PC-3 (cell line): ENCODE measurements around the gene TOM1L2. TPM values are rescaled to one million over a fixed set of nuclear protein-coding genes. Genes with fewer than 3 reads are reported as not detected.

Experiments
- ATAC-seq: fragments of 200-7000 bp; cut with Tn5 transposase; 2 replicates; pipeline ENCODE4 v1.9.1; 2020; ENCODE audit warnings: mild to moderate bottlenecking, moderate library complexity
- BruUV-seq: library from RNA; stranded (reverse); fragments of 400-500 nt; replicated peaks from 2 replicates; lab custom pipeline; 2021; lab: Mats Ljungman, UMichigan
- CTCF ChIA-PET: fragments of 300-600 bp; sonication (Branson Sonifier 250); formaldehyde crosslinking; loops from one replicate; lab custom pipeline; 2022; ENCODE audit warnings: antibody characterized with exemption; lab: Charles Lee
- POLR2A ChIA-PET: fragments of 300-600 bp; sonication (Branson Sonifier 250); formaldehyde crosslinking; loops from one replicate; lab custom pipeline; 2022; ENCODE audit warnings: antibody characterized with exemption; ENCODE audit not compliant: unreplicated experiment; lab: Charles Lee
- DNase-seq: peaks from one replicate; pipeline ENCODE4 v3.0.0-alpha.2; 2015
- H2AFZ ChIP-seq: fragments of 300-600 bp; sonication (generic); 2 replicates; pipeline ENCODE4 v1.6.0; 2016; ENCODE audit warnings: antibody characterized with exemption, low read length
- H3F3A ChIP-seq: fragments of 300-600 bp; sonication (generic); one replicate; pipeline ENCODE4 v1.6.0; 2017; ENCODE audit warnings: antibody characterized with exemption, low read length, control low read depth, mild to moderate bottlenecking; ENCODE audit not compliant: unreplicated experiment
- H3K27ac ChIP-seq: fragments of 300-600 bp; sonication (generic); 2 replicates; pipeline ENCODE4 v1.5.1; 2016; ENCODE audit warnings: mild to moderate bottlenecking, low read length
- H3K27me3 ChIP-seq: fragments of 300-600 bp; sonication (generic); 2 replicates; pipeline ENCODE4 v1.6.1; 2016; ENCODE audit warnings: low read length, mixed read lengths
- H3K36me3 ChIP-seq: fragments of 300-600 bp; sonication (generic); 2 replicates; pipeline ENCODE4 v1.6.1; 2016; ENCODE audit warnings: low read depth, mixed run types, low read length, mixed read lengths
- H3K4me1 ChIP-seq: fragments of 300-600 bp; sonication (generic); 2 replicates; pipeline ENCODE4 v1.5.1; 2016; ENCODE audit warnings: low read length; ENCODE audit not compliant: insufficient read depth
- H3K4me2 ChIP-seq: fragments of 300-600 bp; sonication (generic); 2 replicates; pipeline ENCODE4 v1.6.0; 2016; ENCODE audit warnings: low read length
- H3K4me3 ChIP-seq: fragments of 300-600 bp; sonication (generic); 2 replicates; pipeline ENCODE4 v1.5.1; 2016; ENCODE audit warnings: mild to moderate bottlenecking, low read length, mixed read lengths
- H3K79me2 ChIP-seq: fragments of 300-600 bp; sonication (generic); 2 replicates; pipeline ENCODE4 v1.6.1; 2017; ENCODE audit warnings: low read length, mixed read lengths
- H3K9ac ChIP-seq: fragments of 300-600 bp; sonication (generic); 2 replicates; pipeline ENCODE4 v1.6.0; 2016; ENCODE audit warnings: mild to moderate bottlenecking, low read length
- H3K9me2 ChIP-seq: fragments of 300-600 bp; sonication (generic); replicated peaks from 2 replicates; pipeline ENCODE4 v1.6.1; 2016; ENCODE audit warnings: mixed run types, low read length, mixed read lengths
- H3K9me3 ChIP-seq: fragments of 300-600 bp; sonication (generic); 2 replicates; pipeline ENCODE4 v1.6.1; 2016; ENCODE audit warnings: low read length, mixed read lengths
- H4K20me1 ChIP-seq: fragments of 300-600 bp; sonication (generic); 2 replicates; pipeline ENCODE4 v1.6.1; 2016; ENCODE audit warnings: low read length, mixed read lengths
- EZH2 ChIP-seq: fragments of 300-600 bp; sonication (generic); IDR thresholded peaks from one replicate; pipeline ENCODE4 v1.6.1; 2017; ENCODE audit warnings: antibody characterized with exemption, mild to moderate bottlenecking, low read length; ENCODE audit not compliant: unreplicated experiment
- EZH2phosphoT487 ChIP-seq: fragments of 300-600 bp; sonication (generic); IDR thresholded peaks from 2 replicates; pipeline ENCODE4 v1.6.1; 2018; ENCODE audit warnings: mild to moderate bottlenecking, antibody characterized with exemption, low read length, borderline replicate concordance
- intact Hi-C: fragments of 100-400 bp; cut with micrococcal nuclease; formaldehyde crosslinking; loops from 2 replicates; pipeline ENCODE4 v1.9.0; 2023
- total RNA-seq: library from RNA; depleted of rRNA; stranded (reverse); fragments of >200 nt; gene quantifications from 2 replicates; pipeline ENCODE4 v1.2.3, GENCODE V29; 2014
- TF ChIP-seq, protein P1 (sequence below): fragments of 300-600 bp; sonication (generic); conservative IDR thresholded peaks from 2 replicates; pipeline ENCODE4 v1.5.1; 2017; ENCODE audit warnings: antibody characterized with exemption, low read depth, mild to moderate bottlenecking, low read length

The TOM1L2 gene
- total RNA-seq, 1 experiment from 2014 or later: 53.3 TPM

DNA sequence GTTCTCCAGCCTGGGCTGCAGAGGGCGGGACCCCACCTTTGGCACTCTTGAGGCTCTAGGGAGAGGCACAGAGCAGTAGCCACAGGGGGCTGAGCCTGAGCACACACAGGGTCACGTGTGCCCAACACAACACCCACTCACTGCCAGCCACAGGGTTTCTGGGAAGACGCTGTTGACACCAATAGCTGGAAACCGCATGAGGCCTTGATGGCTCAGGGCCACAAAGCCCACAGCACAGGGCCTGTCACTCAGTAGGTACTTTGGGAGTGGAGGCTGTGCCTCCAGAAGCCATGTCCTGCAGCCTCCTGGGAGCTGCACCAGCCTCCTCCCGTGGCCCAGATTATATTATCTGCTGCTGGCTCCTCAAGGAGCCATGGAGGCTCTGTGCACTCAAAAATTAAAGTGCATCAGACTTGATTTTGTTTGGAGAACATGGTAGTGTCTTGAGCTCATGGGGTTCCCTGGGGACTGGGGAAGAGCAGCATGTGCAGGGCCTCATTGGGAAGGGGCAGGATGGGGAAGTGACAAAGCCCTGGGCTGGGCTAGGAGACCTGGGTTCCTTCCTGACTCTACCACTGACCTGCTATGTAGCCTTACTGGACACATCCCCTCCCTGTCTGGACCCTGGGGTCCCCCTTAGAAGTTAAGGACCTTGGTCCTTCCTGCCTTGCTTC, 122.9 kb downstream of the TOM1L2 start:
- H3K4me1 ChIP-seq: peaks cover 14% of the 10 kb centered on the region
- no peaks in the 10 kb centered on the region for H3K79me2 ChIP-seq
- POLR2A ChIA-PET: no interaction called here
- TF ChIP-seq EZH2: no peak
- TF ChIP-seq, protein P1, sequence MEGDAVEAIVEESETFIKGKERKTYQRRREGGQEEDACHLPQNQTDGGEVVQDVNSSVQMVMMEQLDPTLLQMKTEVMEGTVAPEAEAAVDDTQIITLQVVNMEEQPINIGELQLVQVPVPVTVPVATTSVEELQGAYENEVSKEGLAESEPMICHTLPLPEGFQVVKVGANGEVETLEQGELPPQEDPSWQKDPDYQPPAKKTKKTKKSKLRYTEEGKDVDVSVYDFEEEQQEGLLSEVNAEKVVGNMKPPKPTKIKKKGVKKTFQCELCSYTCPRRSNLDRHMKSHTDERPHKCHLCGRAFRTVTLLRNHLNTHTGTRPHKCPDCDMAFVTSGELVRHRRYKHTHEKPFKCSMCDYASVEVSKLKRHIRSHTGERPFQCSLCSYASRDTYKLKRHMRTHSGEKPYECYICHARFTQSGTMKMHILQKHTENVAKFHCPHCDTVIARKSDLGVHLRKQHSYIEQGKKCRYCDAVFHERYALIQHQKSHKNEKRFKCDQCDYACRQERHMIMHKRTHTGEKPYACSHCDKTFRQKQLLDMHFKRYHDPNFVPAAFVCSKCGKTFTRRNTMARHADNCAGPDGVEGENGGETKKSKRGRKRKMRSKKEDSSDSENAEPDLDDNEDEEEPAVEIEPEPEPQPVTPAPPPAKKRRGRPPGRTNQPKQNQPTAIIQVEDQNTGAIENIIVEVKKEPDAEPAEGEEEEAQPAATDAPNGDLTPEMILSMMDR: no peak
- TF ChIP-seq EZH2phosphoT487: no peak
- no TSS peak for BruUV-seq
- H3K4me3 ChIP-seq: no peak overlapping the region
- H3K27ac ChIP-seq: no peak overlapping the region
- no peaks in the 10 kb centered on the region for H3K9me2 ChIP-seq
- no peak overlapping the region for H3K9ac ChIP-seq
- no peak for ATAC-seq
- H2AFZ ChIP-seq: no peak overlapping the region
- no peaks in the 10 kb centered on the region for H3K27me3 ChIP-seq
- no peak for DNase-seq
- no peaks in the 10 kb centered on the region for H3F3A ChIP-seq
- H4K20me1 ChIP-seq: no peaks in the 10 kb centered on the region
- CTCF ChIA-PET: no interaction called here
- H3K36me3 ChIP-seq: no peaks in the 10 kb centered on the region; the same call in 1 of the 2 replicates
- intact Hi-C loops: no loop called here
- H3K9me3 ChIP-seq: no peaks in the 10 kb centered on the region
- no peak overlapping the region for H3K4me2 ChIP-seq

DNA sequence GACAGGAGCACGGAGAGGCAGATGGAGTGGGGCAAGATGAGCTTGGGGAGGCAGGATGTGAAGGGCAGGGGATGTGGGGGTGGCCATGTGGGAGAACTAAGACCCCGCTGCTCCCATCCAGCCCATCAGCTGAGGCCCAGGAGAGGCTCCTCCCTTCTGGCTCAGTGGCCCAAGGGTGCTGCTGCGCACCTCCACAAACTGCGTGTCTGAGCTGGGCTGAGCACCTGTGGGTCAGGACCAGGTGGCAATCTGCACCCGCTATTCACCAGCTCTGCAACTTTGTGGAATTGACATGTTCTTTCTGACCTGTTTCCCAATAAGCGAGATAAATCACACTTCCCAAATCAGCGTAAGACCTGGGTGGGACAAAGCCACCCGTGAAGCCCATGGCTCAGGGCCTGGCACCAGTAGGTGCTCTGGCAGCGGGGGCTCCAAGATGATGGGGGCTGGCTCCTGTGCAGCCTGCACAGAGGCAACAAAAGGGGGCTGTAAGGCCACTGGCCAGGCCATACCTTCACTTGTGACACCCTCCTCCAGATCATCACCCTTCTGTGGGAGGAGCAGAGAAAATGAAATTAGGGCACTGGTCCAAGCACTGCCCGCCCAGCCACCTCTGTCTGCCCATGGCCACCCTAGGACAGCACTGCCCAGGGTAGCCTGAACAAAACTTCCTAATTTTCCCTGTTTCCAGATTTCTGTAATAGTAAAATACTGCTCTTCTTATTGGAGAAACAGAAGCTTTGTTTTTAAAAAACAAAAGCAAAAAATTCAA, 123.7 kb downstream of the TOM1L2 start:
- no peak overlapping the region for H3K4me3 ChIP-seq
- no peak overlapping the region for H3K27ac ChIP-seq
- H4K20me1 ChIP-seq: no peaks in the 10 kb centered on the region
- peaks cover 6% of the 10 kb centered on the region for H3K4me1 ChIP-seq
- DNase-seq (no peak), ATAC-seq (no peak)
- H3K36me3 ChIP-seq: no peaks in the 10 kb centered on the region; the same call in 1 of the 2 replicates
- H2AFZ ChIP-seq: no peak overlapping the region
- BruUV-seq: no TSS peak
- H3K9me2 ChIP-seq: no peaks in the 10 kb centered on the region
- TF ChIP-seq EZH2phosphoT487 (no peak), EZH2 (no peak)
- no peaks in the 10 kb centered on the region for H3K79me2 ChIP-seq
- H3K27me3 ChIP-seq: no peaks in the 10 kb centered on the region
- intact Hi-C loops: no loop called here
- H3K9ac ChIP-seq: no peak overlapping the region
- H3F3A ChIP-seq: no peaks in the 10 kb centered on the region
- ChIA-PET POLR2A (interaction anchor here (0.5 kb wide), 1 partner anchor 93 kb away, joined by 3 read pairs; no protein-coding TSS in a partner anchor), CTCF (no interaction called here)
- H3K4me2 ChIP-seq: no peak overlapping the region
- H3K9me3 ChIP-seq: no peaks in the 10 kb centered on the region

DNA sequence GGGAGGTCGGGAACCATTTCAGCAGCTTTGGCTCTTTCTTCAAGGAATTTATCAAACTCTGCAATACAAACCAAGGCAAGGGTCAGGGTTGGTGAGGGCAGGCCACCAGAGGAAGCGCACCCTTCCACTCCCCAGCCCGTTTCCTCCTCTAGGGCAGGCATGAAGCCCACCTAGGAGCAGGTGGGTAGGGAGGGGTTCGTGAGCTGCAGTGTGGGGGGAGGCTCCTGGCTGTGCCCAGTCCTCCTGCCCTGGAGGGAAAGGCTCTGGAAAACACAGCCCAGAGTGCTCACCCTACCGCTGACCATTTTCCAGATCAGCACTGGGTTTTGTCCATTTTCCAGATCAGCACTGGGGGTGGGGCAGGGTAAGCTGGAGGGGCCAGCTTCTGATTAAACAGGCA, 124.5 kb downstream of the TOM1L2 start:
- Histone ChIP-seq H2AFZ (no peak overlapping the region), H3K4me1 (no peaks in the 10 kb centered on the region), H3K9me3 (no peaks in the 10 kb centered on the region), H3K36me3 (no peaks in the 10 kb centered on the region; the same call in 1 of the 2 replicates), H3K27ac (no peak overlapping the region), H3K27me3 (no peaks in the 10 kb centered on the region), H3F3A (no peaks in the 10 kb centered on the region), H3K9ac (no peak overlapping the region), H3K4me3 (no peak overlapping the region), H4K20me1 (no peaks in the 10 kb centered on the region), H3K9me2 (no peaks in the 10 kb centered on the region), H3K4me2 (no peak overlapping the region), H3K79me2 (no peaks in the 10 kb centered on the region)
- no TSS peak for BruUV-seq
- intact Hi-C loops: no loop called here
- ChIA-PET CTCF (no interaction called here), POLR2A (no interaction called here)
- TF ChIP-seq, protein P1: no peak
- TF ChIP-seq EZH2: no peak
- no peak for TF ChIP-seq EZH2phosphoT487
- no peak for ATAC-seq
- DNase-seq: no peak
